K562 (cell line): ENCODE results near the gene ZNF124. TPM values are rescaled to one million over a fixed set of nuclear protein-coding genes. Genes with fewer than 3 reads are reported as not detected.

Source experiments
- BCLAF1 ChIP-seq, 2 experiments: fragments of 450-650 bp in 1 of 2; IDR thresholded peaks; 2 replicates each; pipeline ENCODE4 v1.6.1; 2011 to 2017; ENCODE audit warnings: low read depth in 2 of 2, antibody characterized with exemption in 1 of 2, borderline replicate concordance in 1 of 2, low read length in 1 of 2, mild to moderate bottlenecking in 1 of 2, mixed read lengths in 1 of 2; ENCODE audit not compliant: control insufficient read depth in 1 of 2
- CCNT2 ChIP-seq: IDR thresholded peaks from 2 replicates; pipeline ENCODE4 v1.6.1; 2011; ENCODE audit warnings: borderline replicate concordance, low read depth, mild to moderate bottlenecking, moderate library complexity, mixed read lengths, low read length; ENCODE audit not compliant: insufficient read length; ENCODE audit errors: extremely low read depth
- DIDO1 ChIP-seq: fragments of 450-650 bp; IDR thresholded peaks from 2 replicates; pipeline ENCODE4 v1.6.1; 2016; ENCODE audit warnings: low read depth, missing biosample characterization, missing genetic modification characterization
- ELF2 ChIP-seq: fragments of 250-450 bp; sonication (Bioruptor Pico); IDR thresholded peaks from 2 replicates; pipeline ENCODE4 v1.5.0; 2021; ENCODE audit warnings: mild to moderate bottlenecking
- ERF ChIP-seq: fragments of 450-650 bp; formaldehyde crosslinking; IDR thresholded peaks from 2 replicates; pipeline ENCODE4 v1.4.0; 2020; ENCODE audit warnings: mild to moderate bottlenecking, mixed read lengths
- GABPB1 ChIP-seq: sonication (generic); formaldehyde crosslinking; IDR thresholded peaks from 2 replicates; pipeline ENCODE4 v1.8.0; 2022; ENCODE audit warnings: mild to moderate bottlenecking, missing genetic modification reagents
- GTF2E2 ChIP-seq: fragments of 200-800 bp; sonication (Bioruptor generic); IDR thresholded peaks from 2 replicates; pipeline ENCODE4 v1.6.1; 2016; ENCODE audit warnings: missing genetic modification characterization, missing compliant biosample characterization
- MXD1 ChIP-seq: fragments of 250-450 bp; sonication (Bioruptor Pico); IDR thresholded peaks from 2 replicates; pipeline ENCODE4 v1.8.0; 2021; ENCODE audit warnings: borderline replicate concordance, mild to moderate bottlenecking, moderate library complexity; ENCODE audit not compliant: poor library complexity, severe bottlenecking
- NCOA4 ChIP-seq: fragments of 450-650 bp; IDR thresholded peaks from 2 replicates; pipeline ENCODE4 v1.6.1; 2018; ENCODE audit warnings: mild to moderate bottlenecking; ENCODE audit not compliant: partially characterized antibody
- PHF8 ChIP-seq: fragments of 200-600 bp; sonication (generic); IDR thresholded peaks from 2 replicates; pipeline ENCODE4 v1.6.1; 2012; ENCODE audit warnings: mixed run types, mild to moderate bottlenecking, inconsistent platforms, low read length, moderate library complexity, borderline replicate concordance
- RCOR1 ChIP-seq, 2 experiments: IDR thresholded peaks; 2 replicates each; pipeline ENCODE4 v1.6.1; 2012; ENCODE audit warnings: low read depth in 2 of 2, low read length in 2 of 2, borderline replicate concordance in 1 of 2, improper control_type of control experiment in 1 of 2
- SAFB ChIP-seq: fragments of 200-400 bp; formaldehyde crosslinking; IDR thresholded peaks from 2 replicates; pipeline ENCODE4 v1.6.1; 2017; ENCODE audit warnings: low read depth, low read length, borderline replicate concordance
- THRA ChIP-seq: fragments of 450-650 bp; IDR thresholded peaks from 2 replicates; pipeline ENCODE4 v1.6.1; 2017; ENCODE audit warnings: mild to moderate bottlenecking, moderate library complexity
- VEZF1 ChIP-seq: fragments of 200-800 bp; sonication (Bioruptor generic); IDR thresholded peaks from 2 replicates; pipeline ENCODE4 v1.6.1; 2017; ENCODE audit warnings: missing genetic modification characterization, missing compliant biosample characterization
- ZNF212 ChIP-seq: fragments of 450-650 bp; formaldehyde crosslinking; IDR thresholded peaks from 2 replicates; pipeline ENCODE4 v1.4.0; 2020; ENCODE audit warnings: mild to moderate bottlenecking
- ZNF324 ChIP-seq: fragments of 250-450 bp; sonication (Bioruptor Pico); IDR thresholded peaks from 2 replicates; pipeline ENCODE4 v1.4.0; 2020; ENCODE audit warnings: mild to moderate bottlenecking
- ZNF398 ChIP-seq: fragments of 250-450 bp; sonication (Bioruptor Pico); IDR thresholded peaks from 2 replicates; pipeline ENCODE4 v1.8.0; 2021; ENCODE audit warnings: moderate library complexity, mild to moderate bottlenecking, inconsistent platforms
- ZNF764 ChIP-seq: fragments of 250-450 bp; sonication (Bioruptor Pico); IDR thresholded peaks from 2 replicates; pipeline ENCODE4 v1.4.0; 2020; ENCODE audit warnings: low read depth, mild to moderate bottlenecking, moderate library complexity
- ZSCAN29 ChIP-seq: fragments of 450-650 bp; IDR thresholded peaks from 2 replicates; pipeline ENCODE4 v1.6.1; 2017
- polyA plus RNA-seq, 8 experiments: library from polyadenylated mRNA; depleted of rRNA in 4 of 8; stranded (reverse) in 5 of 8; unstranded in 3 of 8; fragments of >200 nt; fragmentation: Nextera tagmentation in 2 of 8; fragmentation: Illumina TruSeq in 1 of 8; extraction: Ambion mirVana in 2 of 8; extraction: Trizol in 1 of 8; gene quantifications; 2 replicates each; pipeline versions ENCODE4 v1.2.1 to v1.2.3, GENCODE V29; 2011 to 2014; ENCODE audit warnings: inconsistent platforms in 1 of 8, missing spikeins in 1 of 8
- total RNA-seq, 7 experiments: library from RNA; depleted of rRNA in 6 of 7; stranded (reverse); fragments of >200 nt in 6 of 7; fragmentation: Illumina TruSeq in 2 of 7; extraction: Trizol in 2 of 7; gene quantifications; 2 replicates each; pipeline versions ENCODE4 v1.2.1 to v1.2.3, GENCODE V29; 2011 to 2021; ENCODE audit warnings: low replicate concordance in 1 of 7

ZNF124 gene
- total and polyA plus RNA-seq, 9 of the 15 experiments (the other 6 are each of a cell fraction or from before 2014, with no cell fraction given), result 7.6 to 71.5 (median 20.2) TPM

GRCh38 chr1:247111259-247111699 lies 60.5 kb downstream of the ZNF124 start (continued):
- TF ChIP-seq THRA (no peak), ZNF212 (CRISPR knock-in tag) (no peak), ELF2 (CRISPR knock-in tag) (no peak), BCLAF1 (IDR thresholded peaks at IDR 0.05; ENCODE audit: borderline replicate concordance in 1 of 2, control insufficient read depth in 1 of 2, low read depth in 2 of 2, low read length in 1 of 2) (no peak), PHF8 (no peak), ZNF324 (CRISPR knock-in tag) (no peak), ZNF764 (CRISPR knock-in tag) (no peak), ERF (no peak), GABPB1 (no peak), NCOA4 (no peak), ZSCAN29 (peak; percentile 52; the same call in 1 of the 2 replicates), MXD1 (CRISPR knock-in tag) (no peak), ZNF398 (CRISPR knock-in tag) (no peak), SAFB (0 out of 2 replicates have a peak, but pooled peaks have one; percentile 39), VEZF1 (CRISPR knock-in tag) (0 out of 2 replicates have a peak, but pooled peaks have one; percentile 10), RCOR1 (IDR thresholded peaks at IDR 0.05; ENCODE audit: borderline replicate concordance in 1 of 2, low read depth in 2 of 2, low read length in 2 of 2) (no peak), GTF2E2 (tag) (no peak), DIDO1 (tag) (no peak), CCNT2 (no peak)
